ENCODE data around the gene HSP90B1.

DNA sequence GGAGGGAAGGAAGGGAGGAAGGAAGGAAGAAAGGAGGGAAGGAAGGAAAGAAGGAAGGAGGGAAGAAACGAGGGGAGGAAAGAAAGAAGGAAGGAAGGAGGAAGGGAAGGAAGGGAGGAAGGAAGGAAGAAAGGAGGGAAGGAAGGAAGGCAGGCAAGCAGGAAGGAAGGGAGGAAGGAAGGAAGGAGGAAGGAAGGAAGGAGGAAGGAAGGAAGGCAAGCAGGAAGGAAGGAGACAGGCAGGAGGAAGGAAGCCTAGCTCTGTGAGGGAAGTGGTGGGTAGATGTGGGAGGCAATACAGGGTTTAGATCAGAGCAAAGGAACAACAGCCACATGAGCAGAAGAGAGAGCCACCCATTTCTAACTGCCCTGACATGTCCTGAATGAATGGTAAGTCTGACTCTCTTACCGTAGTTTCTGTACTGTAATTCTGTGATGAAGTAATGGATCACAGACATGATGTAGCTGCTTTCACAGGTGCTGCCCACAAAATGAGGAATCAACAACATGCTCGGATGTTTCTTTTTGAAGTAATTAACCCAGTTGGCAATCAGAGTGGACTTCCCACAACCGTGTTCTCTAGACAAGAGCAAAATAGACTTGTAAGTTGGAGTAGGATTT is 24.4 kb upstream of the HSP90B1 start:
- TF ChIP-seq BHLHE40 (IDR thresholded peaks at IDR 0.05; ENCODE audit: borderline replicate concordance) (no peak), ARNT (IDR thresholded peaks at IDR 0.05) (no peak), HDGF (IDR thresholded peaks at IDR 0.05; ENCODE audit: borderline replicate concordance) (no peak), FOXM1 (IDR thresholded peaks at IDR 0.05; ENCODE audit: borderline replicate concordance) (no peak)

Data from HEK293T (cell line).